Activated T-helper 1 cell treated with anti-CD3 and anti-CD28 coated beads, Interleukin-12 subunit alpha, Interleukin-12 subunit beta, Interleukin-2, Interleukin-4 antibody, amounts not matched to agents 30 ng/mL and 10 ng/mL and 1 ng/mL, durations not matched to agents 14 hours and 24 hours and 36 hours (primary cell): Measurements from ENCODE around the gene SCD5. TPM values are rescaled to one million over a fixed set of nuclear protein-coding genes. Genes with fewer than 3 reads are reported as not detected.

Experiments used
- DNase-seq: peaks from one replicate; pipeline ENCODE4 v3.0.0; 2021; ENCODE audit warnings: low spot score
- H3K27ac Mint-ChIP-seq: one replicate; pipeline ENCODE4 v1.8.0; 2021; ENCODE audit warnings: mild to moderate bottlenecking, mixed read lengths
- H3K27me3 Mint-ChIP-seq: one replicate; pipeline ENCODE4 v1.8.0; 2022; ENCODE audit warnings: mild to moderate bottlenecking, moderate library complexity, mixed read lengths; ENCODE audit not compliant: insufficient read depth
- H3K36me3 Mint-ChIP-seq: one replicate; pipeline ENCODE4 v1.8.0; 2021; ENCODE audit warnings: low read depth, mixed read lengths
- H3K4me1 Mint-ChIP-seq: one replicate; pipeline ENCODE4 v1.8.0; 2021; ENCODE audit warnings: low read depth, mixed read lengths
- H3K4me3 Mint-ChIP-seq: one replicate; pipeline ENCODE4 v1.8.0; 2021; ENCODE audit warnings: mild to moderate bottlenecking, moderate library complexity, mixed read lengths
- H3K9me3 Mint-ChIP-seq: one replicate; pipeline ENCODE4 v1.8.0; 2021; ENCODE audit warnings: mixed read lengths
- intact Hi-C: fragments of 100-400 bp; cut with micrococcal nuclease; formaldehyde crosslinking; loops from one replicate; pipeline ENCODE4 v1.15.1; 2024
- total RNA-seq: library from RNA; stranded (reverse); gene quantifications from 2 replicates; pipeline ENCODE4 v1.2.3, GENCODE V29; 2022

SCD5 gene
- total RNA-seq, 1 donor from 2014 or later, result 0.70 TPM

DNA sequence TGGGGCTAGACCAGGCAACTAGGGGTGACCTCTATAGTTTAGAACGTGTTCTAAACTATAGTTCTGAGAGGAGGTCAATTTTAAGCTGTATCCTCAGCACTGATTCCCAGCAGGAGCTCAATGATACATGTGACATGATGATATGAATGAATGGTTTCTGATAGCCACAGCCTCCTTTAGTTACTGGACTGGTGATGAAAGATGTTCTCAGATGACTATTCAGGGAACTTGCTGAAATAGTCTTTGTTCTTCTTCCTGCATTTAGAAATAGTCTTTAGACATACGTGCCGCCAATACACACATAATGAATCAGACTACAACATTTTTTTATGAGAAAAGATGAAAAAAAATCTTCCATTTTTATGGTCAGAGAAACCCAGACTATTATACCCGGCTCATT lies 120.5 kb downstream of the SCD5 start:
- intact Hi-C loops, result no loop called here
- no peak overlapping the region for H3K4me3 Mint-ChIP-seq
- H3K27me3 Mint-ChIP-seq, result peaks cover 8% of the 10 kb centered on the region
- no peaks in the 10 kb centered on the region for H3K36me3 Mint-ChIP-seq
- DNase-seq, result no peak
- H3K9me3 Mint-ChIP-seq, result no peaks in the 10 kb centered on the region
- H3K27ac Mint-ChIP-seq, result no peak overlapping the region
- H3K4me1 Mint-ChIP-seq, result no peaks in the 10 kb centered on the region

DNA sequence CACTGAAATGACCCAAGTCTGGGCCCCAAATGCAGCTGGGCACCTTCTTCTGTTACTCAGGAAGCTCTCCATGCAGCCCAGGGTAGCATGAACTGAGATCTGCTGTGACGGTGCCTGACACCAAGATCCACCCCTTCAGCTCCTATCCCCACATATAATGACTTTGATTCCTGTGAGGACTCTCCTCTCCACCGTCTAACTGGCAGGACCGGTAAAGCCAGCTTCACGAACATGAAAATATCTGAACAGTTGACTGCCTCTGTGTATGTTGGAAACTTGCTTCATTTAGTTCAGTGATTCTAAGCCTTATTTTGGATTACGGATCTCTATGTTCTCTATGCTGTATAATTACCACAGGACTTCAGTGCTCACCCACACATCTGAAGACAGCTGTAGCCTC lies 121.3 kb downstream of the SCD5 start:
- Mint-ChIP-seq H3K27ac (no peak overlapping the region), H3K4me1 (no peaks in the 10 kb centered on the region), H3K36me3 (no peaks in the 10 kb centered on the region), H3K9me3 (no peaks in the 10 kb centered on the region), H3K27me3 (peaks cover 8% of the 10 kb centered on the region), H3K4me3 (no peak overlapping the region)
- DNase-seq, result no peak
- intact Hi-C loops, result no loop called here

DNA sequence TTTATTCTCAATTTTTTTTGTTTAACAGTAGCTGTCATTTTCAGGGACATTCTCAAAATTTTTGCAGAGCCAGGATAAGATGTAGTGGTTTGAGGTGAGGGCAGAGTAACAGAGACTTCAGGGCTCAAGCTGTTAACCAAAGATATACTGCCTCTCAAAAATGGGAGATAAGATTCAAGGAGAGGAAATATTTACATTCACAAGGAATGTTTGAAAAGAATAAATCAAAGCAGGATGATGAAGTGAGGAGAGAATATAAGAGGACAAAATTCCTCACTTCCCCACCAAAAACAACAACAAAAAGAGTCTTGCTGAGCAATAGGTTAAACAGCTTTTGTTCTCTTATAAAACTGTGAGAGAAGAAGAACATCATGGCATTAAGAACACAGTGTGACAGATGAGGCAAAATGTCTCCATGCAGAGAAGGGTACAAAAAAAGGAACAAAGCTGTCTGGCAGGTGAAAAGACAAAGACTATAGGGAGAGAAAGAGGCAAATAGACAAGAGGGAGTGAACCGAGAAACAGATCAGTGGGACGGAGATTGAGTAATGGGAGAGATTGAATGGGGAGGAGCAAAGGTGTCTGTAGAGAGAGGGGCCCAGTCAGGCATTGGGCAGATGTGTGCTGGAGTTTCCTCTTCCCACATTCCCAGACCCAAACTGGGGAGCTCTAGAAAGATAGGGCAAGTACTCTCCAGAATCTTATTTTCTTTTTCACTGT lies 130.7 kb downstream of the SCD5 start:
- DNase-seq, result no peak
- H3K36me3 Mint-ChIP-seq, result no peaks in the 10 kb centered on the region

DNA sequence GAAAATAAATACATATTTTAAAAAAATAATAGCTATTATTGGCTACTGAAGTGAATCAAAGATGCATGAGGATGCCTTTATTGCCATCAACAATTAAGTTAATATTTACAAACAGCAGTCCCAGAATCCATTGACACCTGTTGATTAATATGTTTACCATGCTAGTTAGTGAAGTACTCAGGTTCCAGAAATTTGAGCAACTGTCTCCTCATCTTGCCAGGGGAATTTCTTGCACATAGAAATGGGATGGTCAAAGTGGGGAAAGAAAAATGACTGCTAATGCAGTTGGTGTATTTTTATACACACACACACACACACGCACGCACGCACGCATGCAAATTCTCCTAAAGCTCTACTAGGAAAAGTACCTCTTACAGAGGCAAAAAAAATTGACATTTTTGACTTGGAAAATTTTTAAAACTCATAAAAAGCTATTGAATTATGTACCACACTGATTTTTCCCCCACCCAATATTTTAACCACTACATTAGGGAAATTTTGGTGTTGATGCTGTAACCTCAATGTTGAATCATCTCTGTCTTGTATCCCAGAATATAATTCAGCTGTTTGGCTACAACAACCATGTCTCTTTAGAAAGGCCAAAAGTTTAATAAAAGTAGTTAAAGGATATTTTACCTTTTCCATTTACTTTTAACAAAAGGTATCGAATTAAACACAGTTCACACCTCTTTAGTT lies 131.5 kb downstream of the SCD5 start:
- H3K4me3 Mint-ChIP-seq, result no peak overlapping the region
- H3K36me3 Mint-ChIP-seq, result no peaks in the 10 kb centered on the region
- intact Hi-C loops, result no loop called here
- no peak for DNase-seq
- no peaks in the 10 kb centered on the region for H3K4me1 Mint-ChIP-seq
- H3K9me3 Mint-ChIP-seq, result no peaks in the 10 kb centered on the region
- H3K27me3 Mint-ChIP-seq, result peaks cover 5% of the 10 kb centered on the region
- H3K27ac Mint-ChIP-seq, result no peak overlapping the region

More for the DNA sequence above, 130.7 kb downstream of the SCD5 start:
- Mint-ChIP-seq H3K27ac (no peak overlapping the region), H3K4me3 (no peak overlapping the region), H3K4me1 (no peaks in the 10 kb centered on the region), H3K27me3 (peaks cover 5% of the 10 kb centered on the region), H3K9me3 (no peaks in the 10 kb centered on the region)
- intact Hi-C loops, result no loop called here

DNA sequence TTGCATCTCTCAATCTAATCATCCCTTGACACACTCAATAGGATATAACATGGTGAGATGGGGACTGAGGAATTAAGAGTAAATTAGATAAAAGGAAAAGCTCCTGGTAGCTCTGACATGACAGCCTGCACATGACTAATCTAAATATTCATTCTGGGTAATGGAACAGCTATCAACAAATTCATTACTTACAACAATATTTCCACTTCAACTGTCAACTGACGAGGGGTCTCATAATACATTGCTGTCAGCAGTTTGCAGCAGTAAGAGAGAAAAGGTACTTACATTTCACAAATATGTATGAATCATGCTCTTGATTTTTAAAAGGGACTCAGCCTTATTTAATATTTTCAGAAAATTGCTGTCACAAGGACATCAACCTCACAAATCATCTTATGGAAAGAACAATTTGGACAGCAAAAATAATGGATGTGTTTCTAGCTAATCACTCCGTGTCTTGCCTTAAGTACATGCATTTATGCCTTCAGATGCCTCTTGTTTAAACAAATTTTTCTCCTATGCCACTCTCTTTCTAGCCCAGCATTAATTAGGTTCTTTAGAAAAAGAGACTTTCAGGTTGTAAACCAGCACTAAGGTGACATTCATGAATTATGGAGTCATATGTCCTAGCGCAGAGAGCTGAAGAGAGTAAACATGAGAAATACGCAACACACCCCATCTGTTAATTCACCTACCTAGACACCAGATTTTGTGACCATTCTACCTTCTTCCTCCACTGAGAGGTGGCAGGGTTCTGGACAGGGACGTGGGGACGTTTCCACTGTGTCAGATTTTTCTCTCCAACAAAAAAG lies 137.2 kb downstream of the SCD5 start:
- no peak overlapping the region for H3K4me3 Mint-ChIP-seq
- intact Hi-C loops, result no loop called here
- no peaks in the 10 kb centered on the region for H3K36me3 Mint-ChIP-seq
- H3K4me1 Mint-ChIP-seq, result no peaks in the 10 kb centered on the region
- no peak for DNase-seq
- H3K27ac Mint-ChIP-seq, result no peak overlapping the region
- H3K9me3 Mint-ChIP-seq, result no peaks in the 10 kb centered on the region
- H3K27me3 Mint-ChIP-seq, result peaks cover 17% of the 10 kb centered on the region

DNA sequence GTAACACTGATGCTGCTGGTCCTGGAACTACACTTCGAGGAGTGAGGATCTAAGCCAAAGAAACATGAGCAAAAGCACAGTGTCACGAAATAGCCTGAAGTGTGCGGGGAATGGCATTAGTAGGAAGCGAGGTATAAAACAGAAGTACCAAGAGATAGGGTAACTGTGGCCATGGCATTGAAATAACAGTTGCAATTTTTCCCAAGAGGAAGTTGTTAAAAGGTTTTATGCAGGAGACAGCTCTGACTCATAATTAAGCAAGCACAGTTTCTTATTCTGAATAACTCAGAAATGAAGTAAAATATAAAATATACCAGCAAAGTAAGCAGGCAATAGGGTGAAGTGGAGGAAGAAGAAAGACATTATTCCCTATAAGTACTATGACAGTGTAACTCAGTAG lies 146.5 kb downstream of the SCD5 start:
- H3K36me3 Mint-ChIP-seq, result no peaks in the 10 kb centered on the region
- H3K9me3 Mint-ChIP-seq, result no peaks in the 10 kb centered on the region
- H3K4me1 Mint-ChIP-seq, result no peaks in the 10 kb centered on the region
- H3K4me3 Mint-ChIP-seq, result no peak overlapping the region
- intact Hi-C loops, result no loop called here
- no peak for DNase-seq
- H3K27ac Mint-ChIP-seq, result no peak overlapping the region
- peaks cover 4% of the 10 kb centered on the region for H3K27me3 Mint-ChIP-seq

DNA sequence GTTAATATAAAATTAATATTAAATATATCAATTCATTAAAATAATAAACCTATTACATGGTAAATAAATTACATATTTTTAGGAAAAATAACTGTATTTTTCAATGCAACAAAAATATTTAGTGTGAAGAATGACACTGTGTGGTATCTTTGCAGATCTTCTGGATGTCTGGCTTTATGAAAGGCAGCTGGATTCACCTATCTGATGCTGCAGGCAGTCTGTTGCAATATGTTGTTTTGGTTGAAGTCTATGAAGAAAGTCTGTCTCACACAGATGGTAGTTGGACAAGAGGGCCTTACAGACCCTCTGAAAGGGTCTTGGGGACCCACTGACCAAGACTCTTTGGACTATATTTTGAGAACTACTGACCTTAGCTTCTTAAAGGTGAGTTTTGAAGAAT lies 147.7 kb downstream of the SCD5 start:
- Mint-ChIP-seq H3K4me1 (no peaks in the 10 kb centered on the region), H3K9me3 (no peaks in the 10 kb centered on the region), H3K27ac (no peak overlapping the region), H3K36me3 (no peaks in the 10 kb centered on the region), H3K4me3 (no peak overlapping the region), H3K27me3 (no peaks in the 10 kb centered on the region)
- intact Hi-C loops, result no loop called here
- no peak for DNase-seq

DNA sequence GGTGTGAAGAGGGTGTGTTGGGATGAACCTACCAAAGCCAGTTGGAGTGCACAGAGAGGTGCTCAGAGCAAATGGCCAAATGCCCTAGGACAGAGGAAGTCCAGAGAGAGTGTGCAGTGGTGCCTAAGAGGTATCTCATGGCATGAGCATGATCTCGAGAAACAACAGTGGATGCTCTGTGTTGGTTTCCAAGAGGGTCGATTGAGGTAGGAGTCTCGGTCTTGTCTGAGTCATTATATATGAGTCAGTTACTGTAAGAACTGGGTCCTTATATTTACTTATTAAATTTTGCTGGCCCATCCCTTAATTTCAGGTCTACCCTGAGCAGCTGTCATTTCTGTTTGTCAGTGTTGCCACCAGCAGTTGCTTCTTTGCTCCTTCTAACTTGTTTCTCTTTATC lies 150.2 kb downstream of the SCD5 start:
- no peaks in the 10 kb centered on the region for H3K36me3 Mint-ChIP-seq
- no peak overlapping the region for H3K4me3 Mint-ChIP-seq
- H3K4me1 Mint-ChIP-seq, result no peaks in the 10 kb centered on the region
- H3K27me3 Mint-ChIP-seq, result no peaks in the 10 kb centered on the region
- no peak overlapping the region for H3K27ac Mint-ChIP-seq
- no peak for DNase-seq
- no peaks in the 10 kb centered on the region for H3K9me3 Mint-ChIP-seq
- intact Hi-C loops, result no loop called here

DNA sequence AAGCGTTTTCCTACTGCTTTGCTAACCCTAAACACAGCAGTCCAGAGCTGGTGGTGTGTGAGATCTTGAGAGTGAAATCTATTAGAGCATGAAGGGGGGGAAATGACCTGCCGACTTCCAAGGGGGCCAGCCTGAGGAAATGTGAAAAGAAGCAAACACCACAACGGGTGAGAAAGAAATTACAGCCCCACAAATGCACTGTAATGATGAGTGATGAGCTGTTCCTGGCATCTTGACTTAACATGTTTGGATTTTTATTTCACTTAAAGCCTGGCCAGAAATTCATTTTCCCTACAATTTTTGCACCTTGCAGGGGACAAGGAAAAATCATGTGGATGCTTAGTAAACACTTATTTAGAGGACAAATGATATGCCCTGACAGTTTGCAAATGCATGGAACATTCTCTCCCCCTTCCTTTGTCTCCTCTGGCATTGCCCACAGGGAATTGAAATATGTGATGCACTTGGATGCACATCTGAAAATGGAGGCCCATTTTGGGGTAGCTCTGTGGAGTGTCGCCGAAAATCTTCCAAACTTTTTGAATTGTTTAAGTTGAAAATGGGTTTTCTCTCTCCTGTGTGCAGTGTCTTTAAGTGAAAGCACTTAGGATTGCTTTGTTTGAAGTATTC lies 152.5 kb downstream of the SCD5 start:
- H3K9me3 Mint-ChIP-seq, result no peaks in the 10 kb centered on the region
- intact Hi-C loops, result no loop called here
- H3K36me3 Mint-ChIP-seq, result no peaks in the 10 kb centered on the region

DNA sequence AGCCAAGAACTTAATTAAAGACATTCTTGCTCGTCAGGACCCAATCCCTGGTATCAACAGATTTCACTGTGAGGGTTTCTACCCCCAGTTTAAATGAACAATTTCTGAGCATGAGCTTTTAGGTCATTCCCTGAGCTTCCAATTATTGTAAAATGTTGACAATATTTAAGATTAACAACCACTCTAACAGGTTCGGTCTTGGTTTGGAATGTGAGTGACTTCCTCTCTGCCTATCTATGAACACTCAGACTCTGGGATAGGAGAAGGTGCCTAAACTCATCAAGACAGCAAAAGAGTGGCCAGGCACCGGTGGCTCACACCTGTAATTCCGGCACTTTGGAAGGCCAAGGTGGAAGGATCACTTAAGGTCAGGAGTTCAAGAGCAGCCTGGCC lies 153.9 kb downstream of the SCD5 start:
- intact Hi-C loops, result no loop called here
- no peak for DNase-seq
- H3K27ac Mint-ChIP-seq, result no peak overlapping the region
- no peaks in the 10 kb centered on the region for H3K4me1 Mint-ChIP-seq
- no peaks in the 10 kb centered on the region for H3K36me3 Mint-ChIP-seq
- no peaks in the 10 kb centered on the region for H3K27me3 Mint-ChIP-seq
- no peak overlapping the region for H3K4me3 Mint-ChIP-seq
- no peaks in the 10 kb centered on the region for H3K9me3 Mint-ChIP-seq

More for the DNA sequence above, 152.5 kb downstream of the SCD5 start:
- Mint-ChIP-seq H3K4me3 (no peak overlapping the region), H3K27ac (no peak overlapping the region), H3K27me3 (no peaks in the 10 kb centered on the region), H3K4me1 (no peaks in the 10 kb centered on the region)
- DNase-seq, result no peak

DNA sequence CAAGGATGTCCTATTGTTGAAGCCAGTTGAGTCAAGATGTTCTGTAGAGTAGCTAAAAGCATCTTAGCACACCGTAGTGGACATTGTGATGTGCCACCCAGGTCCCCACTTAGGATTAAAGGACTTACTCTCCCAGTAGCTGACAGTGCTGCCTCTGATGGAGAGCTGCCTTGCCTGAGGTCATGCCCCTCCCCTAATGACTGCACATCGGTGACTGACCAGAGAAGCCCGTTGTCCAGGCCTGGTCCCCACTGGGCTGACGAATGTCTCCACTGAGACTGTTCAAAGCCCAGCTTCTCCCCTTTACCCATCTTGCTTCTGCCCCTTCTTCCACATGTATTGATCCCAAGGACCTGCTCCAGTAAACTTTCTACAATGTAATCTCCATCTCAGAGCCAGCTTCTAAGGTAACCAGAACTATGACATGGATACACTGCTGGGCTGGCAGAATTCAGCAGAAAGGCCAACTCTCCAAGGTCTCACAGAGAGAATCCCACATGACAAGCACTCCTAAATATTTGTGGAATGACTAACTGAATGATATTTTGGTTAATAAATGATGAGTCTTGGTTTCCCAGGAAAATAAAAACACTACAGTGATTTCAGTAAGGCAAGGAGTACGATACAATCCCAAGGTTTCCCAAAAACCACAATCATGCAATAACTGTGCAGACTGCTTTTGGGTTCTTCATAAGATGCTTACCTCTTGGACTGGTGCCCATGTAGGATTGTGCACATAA lies 154.4 kb downstream of the SCD5 start:
- no peaks in the 10 kb centered on the region for H3K36me3 Mint-ChIP-seq
- intact Hi-C loops, result no loop called here

DNA sequence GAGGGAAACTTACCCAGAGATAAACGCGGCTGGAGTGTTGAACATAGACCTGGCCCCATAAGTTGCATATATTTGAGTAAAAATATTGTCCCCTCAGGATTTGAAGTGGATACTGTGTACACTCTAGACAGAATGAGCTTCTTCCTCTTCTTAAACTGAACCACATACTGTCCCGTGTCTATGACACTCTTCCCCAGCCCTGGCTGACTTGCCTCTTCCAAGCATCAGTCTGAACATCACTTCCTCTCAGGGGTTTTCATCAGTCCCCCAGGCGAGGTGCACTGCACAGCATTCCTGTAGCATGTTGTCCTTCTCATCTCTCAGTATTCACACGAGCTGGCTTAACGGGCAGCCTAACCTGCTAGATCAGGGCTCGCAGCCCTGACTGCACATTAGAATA lies 156.3 kb downstream of the SCD5 start:
- H3K4me1 Mint-ChIP-seq, result no peaks in the 10 kb centered on the region

More for the DNA sequence above, 154.4 kb downstream of the SCD5 start:
- Mint-ChIP-seq H3K27me3 (no peaks in the 10 kb centered on the region), H3K9me3 (no peaks in the 10 kb centered on the region), H3K27ac (no peak overlapping the region), H3K4me3 (no peak overlapping the region), H3K4me1 (no peaks in the 10 kb centered on the region)
- no peak for DNase-seq

More for the DNA sequence above, 156.3 kb downstream of the SCD5 start:
- H3K27me3 Mint-ChIP-seq, result no peaks in the 10 kb centered on the region
- H3K27ac Mint-ChIP-seq, result no peak overlapping the region
- intact Hi-C loops, result no loop called here
- H3K36me3 Mint-ChIP-seq, result no peaks in the 10 kb centered on the region
- no peaks in the 10 kb centered on the region for H3K9me3 Mint-ChIP-seq
- no peak overlapping the region for H3K4me3 Mint-ChIP-seq
- DNase-seq, result no peak
